GM18505 (cell line): ENCODE results near the gene BRINP1.

Experiments
- ATAC-seq: cut with Tn5 transposase; IDR thresholded peaks from one replicate; pipeline ENCODE4 v1.9.1; 2021; ENCODE audit not compliant: unreplicated experiment
- POLR2A ChIP-seq: IDR thresholded peaks from 4 replicates; pipeline ENCODE4 v1.6.1; 2011; ENCODE audit warnings: borderline replicate concordance; ENCODE audit not compliant: insufficient read depth, insufficient read length; ENCODE audit errors: extremely low read depth

BRINP1 gene

GRCh38 chr9:119117409-119117808 lies 251.8 kb downstream of the BRINP1 start:
- no peak for ATAC-seq
- no peak for TF ChIP-seq POLR2A
